ENCODE measurements around the gene SNX11.
"Not testable (repeated sequence)": the region's sequence is repeated elsewhere in the genome, so short reads cannot be mapped to it uniquely, and the experiment has no call there.

Gene SNX11

GRCh38 chr17:48066192-48066591 lies 41.4 kb upstream of the SNX11 start:
- TF ChIP-seq CTCF (IDR thresholded peaks at IDR 0.05; ENCODE audit: low read depth, low read length), result no peak
- DNase-seq (ENCODE audit: extremely low read depth, low read depth), result no peak

- TF ChIP-seq CTCF (IDR thresholded peaks at IDR 0.05; ENCODE audit: low read depth, low read length), result no peak
- DNase-seq (ENCODE audit: extremely low read depth, low read depth), result no peak
Measured at GRCh38 chr17:48066656-48067055, 40.9 kb upstream of the SNX11 start.

- DNase-seq (ENCODE audit: extremely low read depth, low read depth), result no peak
- TF ChIP-seq CTCF (IDR thresholded peaks at IDR 0.05; ENCODE audit: low read depth, low read length), result no peak
Measured at GRCh38 chr17:48067245-48067644, 40.3 kb upstream of the SNX11 start.

- DNase-seq (ENCODE audit: extremely low read depth, low read depth), result not testable (repeated sequence)
Measured at GRCh38 chr17:48067808-48068207, 39.8 kb upstream of the SNX11 start.

GRCh38 chr17:48068491-48068961 lies 39.0 kb upstream of the SNX11 start:
- DNase-seq (ENCODE audit: extremely low read depth, low read depth), result no peak
- TF ChIP-seq CTCF (IDR thresholded peaks at IDR 0.05; ENCODE audit: low read depth, low read length), result peak; percentile 27

- DNase-seq (ENCODE audit: extremely low read depth, low read depth), result no peak
- no peak for TF ChIP-seq CTCF (IDR thresholded peaks at IDR 0.05; ENCODE audit: low read depth, low read length)
Measured at GRCh38 chr17:48070195-48070594, 37.4 kb upstream of the SNX11 start.

- no peak for TF ChIP-seq CTCF (IDR thresholded peaks at IDR 0.05; ENCODE audit: low read depth, low read length)
- DNase-seq (ENCODE audit: extremely low read depth, low read depth), result no peak
Measured at GRCh38 chr17:48071654-48072053, 35.9 kb upstream of the SNX11 start.

GRCh38 chr17:48072811-48073210 lies 34.8 kb upstream of the SNX11 start:
- DNase-seq (ENCODE audit: extremely low read depth, low read depth), result not testable (repeated sequence)

GRCh38 chr17:48073566-48074094 lies 33.9 kb upstream of the SNX11 start:
- not testable (repeated sequence) for DNase-seq (ENCODE audit: extremely low read depth, low read depth)

Data from AG09319 (cell line).